ENCODE measurements around the gene IGFL2.

DNA sequence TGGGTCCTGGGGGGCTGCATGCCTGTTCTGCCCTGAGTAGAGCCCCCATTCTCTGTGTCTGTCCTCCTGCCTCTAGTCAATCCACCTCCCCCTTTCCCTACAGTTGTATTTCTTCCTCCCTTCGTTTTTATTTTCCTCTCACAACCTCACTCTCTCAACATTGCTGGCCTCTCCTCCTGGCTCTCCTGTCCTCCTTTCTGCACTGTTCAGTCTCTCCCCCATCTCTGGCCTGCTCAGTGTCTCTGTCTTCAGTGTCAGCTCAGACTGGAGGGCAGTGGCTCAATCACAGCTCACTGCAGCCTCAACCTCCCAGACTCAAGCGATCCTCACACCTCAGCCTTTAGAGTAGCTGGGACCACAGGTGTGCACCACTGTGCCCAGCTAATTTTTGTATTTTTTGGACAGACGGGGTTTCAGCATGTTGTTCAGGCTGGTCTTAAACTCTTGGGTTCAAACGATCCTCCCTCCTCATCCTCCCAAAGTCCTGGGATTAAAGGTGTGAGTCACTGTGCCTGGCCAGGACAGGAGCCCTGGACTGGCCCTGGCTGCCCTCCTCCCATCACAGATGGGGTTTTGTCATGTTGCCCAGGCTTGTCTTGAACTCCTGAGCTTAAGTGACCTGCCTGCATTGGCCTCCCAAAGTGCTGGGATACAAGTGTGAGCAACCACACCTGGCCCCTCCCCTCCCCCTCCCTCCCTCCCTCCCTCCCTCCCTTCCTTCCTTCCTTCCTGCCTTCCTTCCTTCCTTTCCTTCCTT is 49.5 kb downstream of the IGFL2 start:
- TF ChIP-seq, protein P1, sequence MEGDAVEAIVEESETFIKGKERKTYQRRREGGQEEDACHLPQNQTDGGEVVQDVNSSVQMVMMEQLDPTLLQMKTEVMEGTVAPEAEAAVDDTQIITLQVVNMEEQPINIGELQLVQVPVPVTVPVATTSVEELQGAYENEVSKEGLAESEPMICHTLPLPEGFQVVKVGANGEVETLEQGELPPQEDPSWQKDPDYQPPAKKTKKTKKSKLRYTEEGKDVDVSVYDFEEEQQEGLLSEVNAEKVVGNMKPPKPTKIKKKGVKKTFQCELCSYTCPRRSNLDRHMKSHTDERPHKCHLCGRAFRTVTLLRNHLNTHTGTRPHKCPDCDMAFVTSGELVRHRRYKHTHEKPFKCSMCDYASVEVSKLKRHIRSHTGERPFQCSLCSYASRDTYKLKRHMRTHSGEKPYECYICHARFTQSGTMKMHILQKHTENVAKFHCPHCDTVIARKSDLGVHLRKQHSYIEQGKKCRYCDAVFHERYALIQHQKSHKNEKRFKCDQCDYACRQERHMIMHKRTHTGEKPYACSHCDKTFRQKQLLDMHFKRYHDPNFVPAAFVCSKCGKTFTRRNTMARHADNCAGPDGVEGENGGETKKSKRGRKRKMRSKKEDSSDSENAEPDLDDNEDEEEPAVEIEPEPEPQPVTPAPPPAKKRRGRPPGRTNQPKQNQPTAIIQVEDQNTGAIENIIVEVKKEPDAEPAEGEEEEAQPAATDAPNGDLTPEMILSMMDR (IDR thresholded peaks at IDR 0.05 in 2 of 3, conservative IDR thresholded peaks at IDR 0.05 in 1 of 3; ENCODE audit: control insufficient read depth in 2 of 3, extremely low read depth in 1 of 3, insufficient read depth in 1 of 3, low read depth in 3 of 3, low read length in 3 of 3): no peak
- TF ChIP-seq CEBPZ (IDR thresholded peaks at IDR 0.05; ENCODE audit: low read depth, low read length) (no peak), SREBF2 (IDR thresholded peaks at IDR 0.05; ENCODE audit: low read length) (no peak), POLR2AphosphoS5 (IDR thresholded peaks at IDR 0.05; ENCODE audit: low read length) (no peak), POLR2A (IDR thresholded peaks at IDR 0.05; ENCODE audit: low read depth, low read length) (no peak), ZBTB11 (CRISPR knock-in tag; IDR thresholded peaks at IDR 0.05) (no peak), BCL11A (IDR thresholded peaks at IDR 0.05; ENCODE audit: low read depth, low read length) (no peak), NFIC (IDR thresholded peaks at IDR 0.05; ENCODE audit: low read depth, low read length) (no peak), BHLHE40 (IDR thresholded peaks at IDR 0.05; ENCODE audit: borderline replicate concordance in 1 of 2, low read depth in 2 of 2, low read length in 1 of 2) (no peak), CREB1 (IDR thresholded peaks at IDR 0.05; ENCODE audit: low read depth) (no peak), SIN3A (IDR thresholded peaks at IDR 0.05; ENCODE audit: low read depth, low read length) (no peak)
